Measurements from ENCODE around the gene TOLLIP.
"Not testable (repeated sequence)": the region's sequence is repeated elsewhere in the genome, so short reads cannot be mapped to it uniquely, and the experiment has no call there.

The TOLLIP gene

GRCh38 chr11:1245717-1246116 is 63.7 kb downstream of the TOLLIP start:
- not testable (repeated sequence) for H3K79me2 ChIP-seq (ENCODE audit: insufficient read depth, low read length); H2AFZ ChIP-seq (ENCODE audit: low read length)

GRCh38 chr11:1244557-1244956 is 64.9 kb downstream of the TOLLIP start:
- H3K79me2 ChIP-seq (ENCODE audit: insufficient read depth, low read length); H2AFZ ChIP-seq (ENCODE audit: low read length); H3K9me2 ChIP-seq (ENCODE audit: low read depth, low read length); H3K4me2 ChIP-seq (ENCODE audit: low read length); H3K27ac ChIP-seq (ENCODE audit: low read depth, low read length, poor library complexity, severe bottlenecking); H3K9me3 ChIP-seq (ENCODE audit: low read length); H3K36me3 ChIP-seq (ENCODE audit: insufficient read depth, low read length); H3F3A ChIP-seq (ENCODE audit: insufficient read depth, low read length); H3K27me3 ChIP-seq (ENCODE audit: insufficient read depth, low read length); H4K20me1 ChIP-seq (ENCODE audit: insufficient read depth, low read length); H3K4me1 ChIP-seq (ENCODE audit: insufficient read depth, low read length, severe bottlenecking); H3K4me3 ChIP-seq (ENCODE audit: low read depth, low read length, poor library complexity, severe bottlenecking); H3K9ac ChIP-seq (ENCODE audit: low read length): not testable (repeated sequence)

More at GRCh38 chr11:1245717-1246116, 63.7 kb downstream of the TOLLIP start:
- not testable (repeated sequence) for H3K9me3 ChIP-seq (ENCODE audit: low read length); H3K9ac ChIP-seq (ENCODE audit: low read length); H3K4me2 ChIP-seq (ENCODE audit: low read length); H3K27ac ChIP-seq (ENCODE audit: low read depth, low read length, poor library complexity, severe bottlenecking); H3K4me3 ChIP-seq (ENCODE audit: low read depth, low read length, poor library complexity, severe bottlenecking); H3K27me3 ChIP-seq (ENCODE audit: insufficient read depth, low read length); H3K36me3 ChIP-seq (ENCODE audit: insufficient read depth, low read length); H3K9me2 ChIP-seq (ENCODE audit: low read depth, low read length); H3F3A ChIP-seq (ENCODE audit: insufficient read depth, low read length); H3K4me1 ChIP-seq (ENCODE audit: insufficient read depth, low read length, severe bottlenecking); H4K20me1 ChIP-seq (ENCODE audit: insufficient read depth, low read length)

GRCh38 chr11:1243521-1243920 is 65.9 kb downstream of the TOLLIP start:
- not testable (repeated sequence) for H3K9me2 ChIP-seq (ENCODE audit: low read depth, low read length); H3F3A ChIP-seq (ENCODE audit: insufficient read depth, low read length); H3K4me3 ChIP-seq (ENCODE audit: low read depth, low read length, poor library complexity, severe bottlenecking); H3K27me3 ChIP-seq (ENCODE audit: insufficient read depth, low read length); H3K9ac ChIP-seq (ENCODE audit: low read length); H2AFZ ChIP-seq (ENCODE audit: low read length); H3K4me1 ChIP-seq (ENCODE audit: insufficient read depth, low read length, severe bottlenecking); H3K36me3 ChIP-seq (ENCODE audit: insufficient read depth, low read length); H3K79me2 ChIP-seq (ENCODE audit: insufficient read depth, low read length); H4K20me1 ChIP-seq (ENCODE audit: insufficient read depth, low read length); H3K4me2 ChIP-seq (ENCODE audit: low read length); H3K27ac ChIP-seq (ENCODE audit: low read depth, low read length, poor library complexity, severe bottlenecking); H3K9me3 ChIP-seq (ENCODE audit: low read length)

GRCh38 chr11:1242751-1243150 is 66.7 kb downstream of the TOLLIP start:
- H3K4me3 ChIP-seq (ENCODE audit: low read depth, low read length, poor library complexity, severe bottlenecking); H3K9ac ChIP-seq (ENCODE audit: low read length): not testable (repeated sequence)

GRCh38 chr11:1242289-1242688 is 67.1 kb downstream of the TOLLIP start:
- no peaks in the 10 kb centered on the region for H4K20me1 ChIP-seq (ENCODE audit: insufficient read depth, low read length)
- no peaks in the 10 kb centered on the region for H3K79me2 ChIP-seq (ENCODE audit: insufficient read depth, low read length)
- no peaks in the 10 kb centered on the region for H3F3A ChIP-seq (ENCODE audit: insufficient read depth, low read length)
- H3K36me3 ChIP-seq (ENCODE audit: insufficient read depth, low read length) = no peaks in the 10 kb centered on the region
- H2AFZ ChIP-seq (ENCODE audit: low read length) = no peak overlapping the region
- H3K27me3 ChIP-seq (ENCODE audit: insufficient read depth, low read length) = no peaks in the 10 kb centered on the region
- H3K27ac ChIP-seq (ENCODE audit: low read depth, low read length, poor library complexity, severe bottlenecking) = no peak overlapping the region
- no peaks in the 10 kb centered on the region for H3K4me1 ChIP-seq (ENCODE audit: insufficient read depth, low read length, severe bottlenecking)
- no peak overlapping the region for H3K4me3 ChIP-seq (ENCODE audit: low read depth, low read length, poor library complexity, severe bottlenecking)
- H3K9me3 ChIP-seq (ENCODE audit: low read length) = no peaks in the 10 kb centered on the region
- H3K9me2 ChIP-seq (ENCODE audit: low read depth, low read length) = no peaks in the 10 kb centered on the region
- no peak overlapping the region for H3K9ac ChIP-seq (ENCODE audit: low read length)
- no peak for TF ChIP-seq CTCF (IDR thresholded peaks at IDR 0.05; ENCODE audit: low read length)
- TF ChIP-seq EZH2 (IDR thresholded peaks at IDR 0.05; ENCODE audit: borderline replicate concordance, low read length) = no peak
- no peak overlapping the region for H3K4me2 ChIP-seq (ENCODE audit: low read length)

More at GRCh38 chr11:1242751-1243150, 66.7 kb downstream of the TOLLIP start:
- H3K36me3 ChIP-seq (ENCODE audit: insufficient read depth, low read length); H4K20me1 ChIP-seq (ENCODE audit: insufficient read depth, low read length); H3K4me2 ChIP-seq (ENCODE audit: low read length); H3K79me2 ChIP-seq (ENCODE audit: insufficient read depth, low read length); H3K9me2 ChIP-seq (ENCODE audit: low read depth, low read length); H2AFZ ChIP-seq (ENCODE audit: low read length); H3K4me1 ChIP-seq (ENCODE audit: insufficient read depth, low read length, severe bottlenecking); H3K27ac ChIP-seq (ENCODE audit: low read depth, low read length, poor library complexity, severe bottlenecking); H3F3A ChIP-seq (ENCODE audit: insufficient read depth, low read length); H3K9me3 ChIP-seq (ENCODE audit: low read length); H3K27me3 ChIP-seq (ENCODE audit: insufficient read depth, low read length): not testable (repeated sequence)

Data from OCI-LY1 (cell line).